ENCODE results near the gene EYS.

EYS gene

GRCh38 chr6:63868351-63868750 is 1838.7 kb downstream of the EYS start:
- TF ChIP-seq, protein P1, sequence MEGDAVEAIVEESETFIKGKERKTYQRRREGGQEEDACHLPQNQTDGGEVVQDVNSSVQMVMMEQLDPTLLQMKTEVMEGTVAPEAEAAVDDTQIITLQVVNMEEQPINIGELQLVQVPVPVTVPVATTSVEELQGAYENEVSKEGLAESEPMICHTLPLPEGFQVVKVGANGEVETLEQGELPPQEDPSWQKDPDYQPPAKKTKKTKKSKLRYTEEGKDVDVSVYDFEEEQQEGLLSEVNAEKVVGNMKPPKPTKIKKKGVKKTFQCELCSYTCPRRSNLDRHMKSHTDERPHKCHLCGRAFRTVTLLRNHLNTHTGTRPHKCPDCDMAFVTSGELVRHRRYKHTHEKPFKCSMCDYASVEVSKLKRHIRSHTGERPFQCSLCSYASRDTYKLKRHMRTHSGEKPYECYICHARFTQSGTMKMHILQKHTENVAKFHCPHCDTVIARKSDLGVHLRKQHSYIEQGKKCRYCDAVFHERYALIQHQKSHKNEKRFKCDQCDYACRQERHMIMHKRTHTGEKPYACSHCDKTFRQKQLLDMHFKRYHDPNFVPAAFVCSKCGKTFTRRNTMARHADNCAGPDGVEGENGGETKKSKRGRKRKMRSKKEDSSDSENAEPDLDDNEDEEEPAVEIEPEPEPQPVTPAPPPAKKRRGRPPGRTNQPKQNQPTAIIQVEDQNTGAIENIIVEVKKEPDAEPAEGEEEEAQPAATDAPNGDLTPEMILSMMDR (IDR thresholded peaks at IDR 0.05): no peak

- TF ChIP-seq, protein P1 (IDR thresholded peaks at IDR 0.05): no peak
Observed at GRCh38 chr6:63864671-63865318, 1842.2 kb downstream of the EYS start.

DNA sequence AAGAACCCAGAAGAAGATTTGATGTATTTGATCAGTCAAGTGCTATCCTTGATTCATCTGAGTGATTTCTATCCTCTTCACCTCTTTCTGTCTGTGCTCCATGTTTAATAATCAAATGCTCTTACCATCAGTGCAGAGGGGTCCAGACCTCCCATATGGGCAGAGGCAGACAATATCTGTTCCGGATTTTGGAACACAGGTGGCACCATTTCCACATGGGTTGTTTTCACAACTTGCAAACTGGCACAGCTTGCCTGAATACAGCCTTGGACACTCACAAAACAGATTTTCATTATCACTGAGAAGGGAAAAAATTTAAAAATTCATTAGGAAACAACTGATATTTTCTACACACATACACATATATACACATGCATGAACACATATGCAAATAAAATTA is 1843.0 kb downstream of the EYS start:
- TF ChIP-seq, protein P1 (IDR thresholded peaks at IDR 0.05): no peak

- TF ChIP-seq, protein P1 (IDR thresholded peaks at IDR 0.05): no peak
Observed at GRCh38 chr6:63862486-63863198, 1844.4 kb downstream of the EYS start.

DNA sequence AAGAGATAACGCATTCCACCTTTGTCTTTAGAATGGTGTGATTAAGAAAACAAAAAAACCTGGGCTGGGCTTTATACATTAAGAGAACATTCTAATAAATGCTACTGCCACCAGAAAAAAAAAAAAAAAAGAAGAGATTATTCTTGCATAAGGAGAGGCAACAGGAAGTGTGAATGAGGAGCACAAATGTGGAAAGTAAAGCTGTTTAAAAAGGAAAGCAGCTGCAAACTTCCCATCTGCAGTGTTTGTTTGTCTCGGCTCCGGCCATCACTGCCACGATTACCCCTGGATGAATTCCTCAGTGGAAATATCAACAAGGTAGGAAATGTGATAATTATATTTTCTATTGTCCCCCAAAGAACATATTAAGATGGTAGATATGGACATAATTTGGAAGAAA is 1847.5 kb downstream of the EYS start:
- TF ChIP-seq, protein P1 (IDR thresholded peaks at IDR 0.05): no peak

DNA sequence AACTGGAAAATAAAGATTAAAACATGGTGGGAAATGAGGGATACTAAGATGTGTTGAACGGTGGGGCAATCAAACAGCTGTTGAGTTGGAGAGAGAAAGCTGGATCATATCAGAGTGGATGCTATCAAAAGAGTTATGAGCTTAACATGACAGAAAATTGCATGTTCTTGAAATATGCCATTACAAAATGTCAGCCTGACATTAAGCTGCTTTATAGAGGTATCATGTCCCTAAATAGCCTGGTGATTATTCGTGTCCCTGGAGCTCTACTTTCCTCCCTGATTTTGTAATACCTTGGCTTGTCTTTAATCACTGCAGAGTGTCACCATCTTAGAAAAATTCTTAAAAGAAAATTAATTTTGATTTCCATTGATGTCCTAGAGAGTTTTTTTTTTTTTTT is 1848.3 kb downstream of the EYS start:
- TF ChIP-seq, protein P1 (IDR thresholded peaks at IDR 0.05): no peak

DNA sequence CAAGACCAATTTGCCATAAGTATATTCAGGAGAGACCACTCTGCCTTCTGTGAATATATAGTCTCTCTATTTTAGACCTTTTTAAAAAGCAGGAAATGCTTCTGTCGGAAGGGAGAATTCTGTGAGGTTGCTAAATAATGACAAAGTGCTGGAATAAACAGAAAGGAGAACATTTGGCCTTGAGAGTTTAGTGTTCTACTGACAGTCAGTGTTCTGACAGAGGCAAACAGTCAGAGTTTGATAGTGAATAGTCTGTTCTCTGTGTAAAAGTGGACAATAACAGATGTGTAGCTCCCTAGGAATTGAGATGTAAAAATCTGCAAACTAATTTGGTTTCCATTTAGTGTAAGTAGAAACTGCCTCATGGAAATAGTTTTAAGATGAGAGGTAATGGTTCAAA is 1850.8 kb downstream of the EYS start:
- TF ChIP-seq, protein P1 (IDR thresholded peaks at IDR 0.05): no peak

Data from LNCAP (cell line).